Heart right ventricle (tissue), 16 donors: ENCODE measurements around the gene OVAAL. TPM values are rescaled to one million over a fixed set of nuclear protein-coding genes. Genes with fewer than 3 reads are reported as not detected.

ENCODE experiments used
- ATAC-seq, 8 donors: fragments of 200-7000 bp; cut with Tn5 transposase; one replicate each; pipeline ENCODE4 v1.9.1; 2020; ENCODE audit warnings: mild to moderate bottlenecking in 8 of 8, moderate library complexity in 8 of 8, moderate number of reproducible peaks in 1 of 8
- DNase-seq, 2 donors: peaks; one replicate each; pipeline ENCODE4 v3.0.0-alpha.2; 2020
- H3K27ac ChIP-seq, 10 donors: fragments of 200-600 bp; sonication (generic) in 2 of 10; one replicate each; pipeline versions ENCODE4 v1.5.0 to v1.8.0; 2020 to 2022; ENCODE audit warnings: mild to moderate bottlenecking in 3 of 10
- H3K27me3 ChIP-seq, 7 donors: fragments of 200-600 bp; one replicate each; pipeline ENCODE4 v1.8.0; 2021 to 2022; ENCODE audit warnings: mild to moderate bottlenecking in 2 of 7
- H3K36me3 ChIP-seq, 9 donors: fragments of 200-600 bp; sonication (generic) in 1 of 9; one replicate each; pipeline versions ENCODE4 v1.5.0 to v1.8.0; 2020 to 2022; ENCODE audit warnings: mild to moderate bottlenecking in 2 of 9
- H3K4me1 ChIP-seq, 9 donors: fragments of 200-600 bp; sonication (generic) in 1 of 9; one replicate each; pipeline versions ENCODE4 v1.5.0 to v1.8.0; 2020 to 2022; ENCODE audit warnings: mild to moderate bottlenecking in 4 of 9
- H3K4me3 ChIP-seq, 10 donors: fragments of 200-600 bp; sonication (generic) in 2 of 10; one replicate each; pipeline versions ENCODE4 v1.5.0 to v1.8.0; 2020 to 2022; ENCODE audit warnings: mild to moderate bottlenecking in 7 of 10, moderate library complexity in 2 of 10
- H3K9me3 ChIP-seq, 11 donors: fragments of 200-600 bp in 10 of 11; sonication (generic) in 2 of 11; one replicate each; pipeline versions ENCODE4 v1.5.0 to v1.8.0; 2013 to 2022; ENCODE audit warnings: mild to moderate bottlenecking in 2 of 11, control low read depth in 1 of 11, moderate library complexity in 1 of 11
- CTCF ChIP-seq, 9 donors: fragments of 200-600 bp; sonication (generic) in 2 of 9; IDR thresholded peaks; one replicate each; pipeline versions ENCODE4 v1.5.0 to v1.8.0; 2021 to 2022; ENCODE audit warnings: antibody characterized with exemption in 9 of 9, mild to moderate bottlenecking in 5 of 9, moderate library complexity in 1 of 9
- WGBS, 2 donors: extraction: QIAGEN DNeasy Blood & Tissue Kit; methylation state at CpG; one replicate each; pipeline ENCODE4 v1.1.7; 2013; ENCODE audit warnings: inconsistent platforms in 1 of 2; 5-methylcytosine and 5-hydroxymethylcytosine counted together
- intact Hi-C, 10 donors: fragments of 100-400 bp; cut with DNase I; formaldehyde crosslinking; loops; one replicate each; pipeline versions ENCODE4 v1.11.1 to v1.14.2; 2022
- polyA plus RNA-seq, 2 donors: library from polyadenylated mRNA; stranded (reverse); fragments of 200-250 nt; gene quantifications; one replicate each; pipeline ENCODE4 v1.2.3, GENCODE V29; 2013
- total RNA-seq, 10 donors: library from RNA; stranded (reverse); fragmentation: NEBNext Ultra II Directional in 3 of 10; extraction: Animal tissue kit (Norgen Biotek cat#: 25700) in 3 of 10; gene quantifications; one replicate each; pipeline versions ENCODE4 v1.2.1 to v1.2.4, GENCODE V29; 2021 to 2023
- donor health status: Arrhythmogenic right ventricular cardiomyopathy.
- donor health status: ischemic (EF 13 %, LVEDD 7.1; RV severe dilation, severe dysfunction).
- donor health status: healthy with polysubstance abuse.
- donor health status: DM: no; HTN: yes; CAD: no.
- donor health status: DM: no; HTN: no; CAD: no.
- donor health status: ischemic (EF 25% LVEDD 6.9; RV normal size, moderate dysfunction).
- donor health status: ischemic (EF 25% LVEDD 5.7; RV mildly dilated, moderate dysfunction).
- donor health status: healthy.
- donor health status: DM: yes; HTN: yes; CAD: no.
- donor health status: Ischemic cardiomyopathy.
- donor health status: ischemic (EF 35%, LVEDD 5.7; RV mildly dilated, moderate dysfunction).
- donor health status: nonischemic (EF 11% LVEDD 7.7; RV severe dilation, severe dysfunction).
- donor health status: DM: yes; HTN: yes; CAD: no.
- donor health status: PGD.
- donor health status: ischemic (EF 29% LVEDD 5.4; RV normal size, mild dysfunction).
- donor health status: nonischemic (EF 23%, LVEDD 6.1; RV moderate dilation, normal function).

The OVAAL gene
- total and polyA plus RNA-seq, 12 donors: 0.27 to 7.3 (median 2.7) TPM

- ATAC-seq (no peak), DNase-seq (no peak)
- 74 to 83% methylated on average over 6 of the region's 6 CpGs for WGBS, 2 donors
Observed at GRCh38 chr1:180579961-180580611, 21.3 kb downstream of the OVAAL start.

GRCh38 chr1:180581635-180582039 is 22.9 kb downstream of the OVAAL start:
- no peak for TF ChIP-seq CTCF (IDR thresholded peaks at IDR 0.05)
- H3K27ac ChIP-seq: no peak overlapping the region
- H3K9me3 ChIP-seq: peaks cover 0 to 9% (median 0%) of the 10 kb centered on the region in 11 donors
- WGBS, 2 donors: 83 to 88% methylated on average over 1 of the region's 1 CpG
- no peaks in the 10 kb centered on the region for H3K27me3 ChIP-seq
- DNase-seq (no peak), ATAC-seq (no peak)
- no peaks in the 10 kb centered on the region for H3K36me3 ChIP-seq
- H3K4me1 ChIP-seq: peaks cover 0 to 8% (median 2%) of the 10 kb centered on the region in 9 donors
- intact Hi-C loops: no loop called here
- no peak overlapping the region for H3K4me3 ChIP-seq

More at GRCh38 chr1:180579961-180580611, 21.3 kb downstream of the OVAAL start:
- Histone ChIP-seq H3K4me1 (peaks cover 0 to 11% (median 4%) of the 10 kb centered on the region in 9 donors), H3K27ac (no peak overlapping the region), H3K4me3 (no peak overlapping the region), H3K27me3 (no peaks in the 10 kb centered on the region), H3K36me3 (no peaks in the 10 kb centered on the region), H3K9me3 (peaks cover 0 to 9% (median 0%) of the 10 kb centered on the region in 11 donors)
- no peak for TF ChIP-seq CTCF (IDR thresholded peaks at IDR 0.05)
- intact Hi-C loops: loop anchor here in 1 of 10 donors (10.0 kb wide), 1 partner anchor 45 kb away; no protein-coding TSS in a partner anchor

GRCh38 chr1:180584869-180585268 is 26.1 kb downstream of the OVAAL start:
- DNase-seq: no peak
- H3K36me3 ChIP-seq: no peaks in the 10 kb centered on the region
- intact Hi-C loops: no loop called here
- H3K27ac ChIP-seq: no peak overlapping the region
- 94 to 97% methylated on average over 8 of the region's 8 CpGs for WGBS, 2 donors
- ATAC-seq: no peak
- peaks cover 0 to 15% (median 0%) of the 10 kb centered on the region in 11 donors for H3K9me3 ChIP-seq
- H3K4me3 ChIP-seq: no peak overlapping the region
- H3K27me3 ChIP-seq: no peaks in the 10 kb centered on the region
- TF ChIP-seq CTCF (IDR thresholded peaks at IDR 0.05): no peak
- peaks cover 0 to 8% (median 0%) of the 10 kb centered on the region in 9 donors for H3K4me1 ChIP-seq

- intact Hi-C loops: no loop called here
- no peak overlapping the region for H3K27ac ChIP-seq
- TF ChIP-seq CTCF (IDR thresholded peaks at IDR 0.05): no peak
- H3K4me1 ChIP-seq: peaks cover 0 to 8% (median 0%) of the 10 kb centered on the region in 9 donors
- no peak overlapping the region for H3K4me3 ChIP-seq
- DNase-seq (no peak), ATAC-seq (no peak)
- H3K36me3 ChIP-seq: no peaks in the 10 kb centered on the region
- WGBS, 2 donors: 85 to 87% methylated on average over 4 of the region's 4 CpGs
- peaks cover 0 to 15% (median 0%) of the 10 kb centered on the region in 11 donors for H3K9me3 ChIP-seq
- H3K27me3 ChIP-seq: no peaks in the 10 kb centered on the region
Observed at GRCh38 chr1:180585994-180586359, 27.2 kb downstream of the OVAAL start.
